ENCODE results near the gene WDR86.

- TF ChIP-seq CTCF (IDR thresholded peaks at IDR 0.05; ENCODE audit: insufficient read depth, low read length): no peak
- TF ChIP-seq GABPA (IDR thresholded peaks at IDR 0.05; ENCODE audit: low read depth): no peak
- no peak for TF ChIP-seq POLR2AphosphoS5 (IDR thresholded peaks at IDR 0.05; ENCODE audit: low read depth)
Observed at GRCh38 chr7:151423936-151424335, 14.1 kb upstream of the WDR86 start.

All from HL-60 (cell line).